ENCODE data around the gene RPUSD1. TPM values are rescaled to one million over a fixed set of nuclear protein-coding genes. Genes with fewer than 3 reads are reported as not detected.
A peak's percentile ranks its signal among the peaks of the same experiment; 100 is the strongest.

The RPUSD1 gene
- polyA plus RNA-seq, 1 donor (not counting 4 experiments of a cell fraction or from before 2014, with no cell fraction given): 11.9 TPM

DNA sequence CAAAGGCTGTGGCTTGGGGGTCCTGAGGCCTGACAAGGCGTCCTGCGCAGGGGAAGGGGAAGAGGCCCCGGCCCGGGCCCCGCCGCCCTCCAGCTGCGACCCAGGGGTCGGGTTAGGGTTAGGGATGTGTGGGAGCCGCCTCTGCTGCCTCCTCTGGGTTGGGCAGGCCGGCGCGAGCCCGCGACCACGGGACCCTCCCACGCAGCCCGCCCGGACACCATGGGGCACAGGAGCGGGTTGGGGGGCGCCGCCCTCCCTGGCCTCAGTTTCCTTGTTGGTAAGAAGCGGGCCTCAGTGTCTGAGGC is 47.8 kb downstream of the RPUSD1 start:
- TF ChIP-seq, protein P1, sequence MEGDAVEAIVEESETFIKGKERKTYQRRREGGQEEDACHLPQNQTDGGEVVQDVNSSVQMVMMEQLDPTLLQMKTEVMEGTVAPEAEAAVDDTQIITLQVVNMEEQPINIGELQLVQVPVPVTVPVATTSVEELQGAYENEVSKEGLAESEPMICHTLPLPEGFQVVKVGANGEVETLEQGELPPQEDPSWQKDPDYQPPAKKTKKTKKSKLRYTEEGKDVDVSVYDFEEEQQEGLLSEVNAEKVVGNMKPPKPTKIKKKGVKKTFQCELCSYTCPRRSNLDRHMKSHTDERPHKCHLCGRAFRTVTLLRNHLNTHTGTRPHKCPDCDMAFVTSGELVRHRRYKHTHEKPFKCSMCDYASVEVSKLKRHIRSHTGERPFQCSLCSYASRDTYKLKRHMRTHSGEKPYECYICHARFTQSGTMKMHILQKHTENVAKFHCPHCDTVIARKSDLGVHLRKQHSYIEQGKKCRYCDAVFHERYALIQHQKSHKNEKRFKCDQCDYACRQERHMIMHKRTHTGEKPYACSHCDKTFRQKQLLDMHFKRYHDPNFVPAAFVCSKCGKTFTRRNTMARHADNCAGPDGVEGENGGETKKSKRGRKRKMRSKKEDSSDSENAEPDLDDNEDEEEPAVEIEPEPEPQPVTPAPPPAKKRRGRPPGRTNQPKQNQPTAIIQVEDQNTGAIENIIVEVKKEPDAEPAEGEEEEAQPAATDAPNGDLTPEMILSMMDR (optimal IDR thresholded peaks at IDR 0.05 in 1 of 3, IDR thresholded peaks at IDR 0.05 in 1 of 3, conservative IDR thresholded peaks at IDR 0.05 in 1 of 3; ENCODE audit: extremely low read depth in 1 of 3, insufficient read depth in 2 of 3, low read length in 3 of 3): no peak
- TF ChIP-seq EZH2 (IDR thresholded peaks at IDR 0.05; ENCODE audit: low read length): no peak
- Histone ChIP-seq H3K27me3 (ENCODE audit: control insufficient read depth, extremely low read depth, insufficient read depth, low read length) (no peaks in the 10 kb centered on the region), H3K4me1 (ENCODE audit: control insufficient read depth, extremely low read depth, insufficient read depth, low read length) (peaks cover 17% of the 10 kb centered on the region), H3K4me2 (ENCODE audit: control insufficient read depth, extremely low read depth, insufficient read depth, low read depth, low read length) (peak overlapping the region; percentile 76), H3K9me3 (ENCODE audit: control insufficient read depth, low read depth, low read length) (no peaks in the 10 kb centered on the region), H4K20me1 (ENCODE audit: control insufficient read depth, extremely low read depth, insufficient read depth, low read length) (no peaks in the 10 kb centered on the region), H3K36me3 (ENCODE audit: control insufficient read depth in 2 of 2, extremely low read depth in 1 of 2, insufficient read depth in 2 of 2, low read length in 2 of 2) (peaks cover 16 to 17% of the 10 kb centered on the region in 2 experiments), H3K9me1 (ENCODE audit: control insufficient read depth, extremely low read depth, insufficient read depth, low read length) (no peaks in the 10 kb centered on the region), H3K9ac (ENCODE audit: control insufficient read depth, extremely low read depth, insufficient read depth, low read length) (peak overlapping the region; percentile 83), H3K4me3 (ENCODE audit: control insufficient read depth in 2 of 3, extremely low read depth in 1 of 3, insufficient read depth in 2 of 3, low read depth in 1 of 3, low read length in 3 of 3) (peak overlapping the region; percentile 76 to 91 (median 88)), H3K79me2 (ENCODE audit: control insufficient read depth, insufficient read depth, low read length) (peaks cover 12% of the 10 kb centered on the region), H2AFZ (ENCODE audit: control insufficient read depth, low read length) (peak overlapping the region; percentile 40), H3K27ac (ENCODE audit: control insufficient read depth, insufficient read depth, low read length) (peak overlapping the region; percentile 63)
- DNase-seq (ENCODE audit: low read depth, low spot score): no peak
- dilution Hi-C loops (cut with MboI; ENCODE audit: extremely low pct_ligation_motif_present, low sequenced_read_pairs): no loop called here
- no peak for FAIRE-seq

DNA sequence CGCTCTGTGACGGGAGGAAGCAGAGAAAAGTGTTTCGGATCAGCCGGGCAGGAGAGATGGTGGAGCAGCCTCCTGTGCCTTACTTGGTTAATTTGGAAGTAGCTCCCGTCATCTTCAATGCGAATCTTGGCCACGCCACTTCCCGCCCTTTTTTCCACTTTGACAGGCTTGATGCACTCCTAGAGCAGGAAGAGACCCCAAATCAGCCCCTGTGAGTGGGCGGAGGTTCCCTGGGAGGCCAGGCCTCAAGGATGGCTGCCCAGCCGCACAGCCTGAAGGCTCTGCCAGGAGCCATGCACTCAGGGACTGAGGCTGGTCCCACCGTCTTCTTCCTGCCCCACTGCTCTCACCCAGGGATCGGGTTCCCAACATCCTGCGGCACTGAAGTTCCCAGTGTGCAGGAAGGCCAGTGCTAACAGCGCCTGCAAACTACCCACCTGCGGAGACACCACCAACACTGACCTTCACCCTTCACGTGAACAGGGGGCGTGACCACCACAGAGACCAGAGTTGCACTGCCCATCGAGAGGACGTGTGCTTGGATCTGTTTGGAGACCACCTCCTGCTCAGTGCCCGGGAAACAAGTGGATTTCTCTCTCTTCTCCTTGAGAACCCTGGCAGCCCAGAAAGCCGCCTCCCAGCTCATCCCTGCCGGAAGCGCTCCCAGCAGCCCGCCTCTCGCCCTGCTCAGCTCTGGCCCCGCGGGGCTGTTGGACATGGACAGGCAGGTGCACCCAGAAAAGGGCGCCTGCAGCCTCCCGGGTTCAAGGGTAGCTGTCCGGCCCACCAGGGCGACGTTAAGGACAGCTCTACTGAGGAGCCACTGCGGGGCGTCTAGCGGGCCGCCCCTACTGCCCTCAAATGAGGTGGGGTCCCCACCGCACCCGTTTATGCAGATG is 48.4 kb downstream of the RPUSD1 start:
- dilution Hi-C loops (cut with MboI; ENCODE audit: extremely low pct_ligation_motif_present, low sequenced_read_pairs): no loop called here
- H3K36me3 ChIP-seq (ENCODE audit: control insufficient read depth in 2 of 2, extremely low read depth in 1 of 2, insufficient read depth in 2 of 2, low read length in 2 of 2): peaks cover 16 to 17% of the 10 kb centered on the region in 2 experiments
- no peaks in the 10 kb centered on the region for H3K9me1 ChIP-seq (ENCODE audit: control insufficient read depth, extremely low read depth, insufficient read depth, low read length)
- H2AFZ ChIP-seq (ENCODE audit: control insufficient read depth, low read length): no peak overlapping the region
- peak overlapping the region; percentile 83 for H3K9ac ChIP-seq (ENCODE audit: control insufficient read depth, extremely low read depth, insufficient read depth, low read length)
- H3K9me3 ChIP-seq (ENCODE audit: control insufficient read depth, low read depth, low read length): no peaks in the 10 kb centered on the region
- H3K4me1 ChIP-seq (ENCODE audit: control insufficient read depth, extremely low read depth, insufficient read depth, low read length): peaks cover 17% of the 10 kb centered on the region
- TF ChIP-seq, protein P1 (optimal IDR thresholded peaks at IDR 0.05 in 1 of 3, IDR thresholded peaks at IDR 0.05 in 1 of 3, conservative IDR thresholded peaks at IDR 0.05 in 1 of 3; ENCODE audit: extremely low read depth in 1 of 3, insufficient read depth in 2 of 3, low read length in 3 of 3): no peak
- peak overlapping the region; percentile 76 for H3K4me2 ChIP-seq (ENCODE audit: control insufficient read depth, extremely low read depth, insufficient read depth, low read depth, low read length)
- FAIRE-seq (no peak), DNase-seq (ENCODE audit: low read depth, low spot score) (no peak)
- no peaks in the 10 kb centered on the region for H3K27me3 ChIP-seq (ENCODE audit: control insufficient read depth, extremely low read depth, insufficient read depth, low read length)
- peaks cover 12% of the 10 kb centered on the region for H3K79me2 ChIP-seq (ENCODE audit: control insufficient read depth, insufficient read depth, low read length)
- peak overlapping the region; percentile 63 for H3K27ac ChIP-seq (ENCODE audit: control insufficient read depth, insufficient read depth, low read length)
- no peaks in the 10 kb centered on the region for H4K20me1 ChIP-seq (ENCODE audit: control insufficient read depth, extremely low read depth, insufficient read depth, low read length)
- H3K4me3 ChIP-seq (ENCODE audit: control insufficient read depth in 2 of 3, extremely low read depth in 1 of 3, insufficient read depth in 2 of 3, low read depth in 1 of 3, low read length in 3 of 3): peak overlapping the region; percentile 76 to 91 (median 88)

Measured in keratinocyte (primary cell).